HG03280 (cell line): ENCODE measurements around the gene CRYM.
"Not testable (repeated sequence)": the region's sequence is repeated elsewhere in the genome, so short reads cannot be mapped to it uniquely, and the experiment has no call there.

Source experiments
- ATAC-seq: cut with Tn5 transposase; IDR thresholded peaks from one replicate; pipeline ENCODE4 v1.9.1; 2021; ENCODE audit warnings: mild to moderate bottlenecking, moderate library complexity; ENCODE audit not compliant: unreplicated experiment

Gene CRYM

DNA sequence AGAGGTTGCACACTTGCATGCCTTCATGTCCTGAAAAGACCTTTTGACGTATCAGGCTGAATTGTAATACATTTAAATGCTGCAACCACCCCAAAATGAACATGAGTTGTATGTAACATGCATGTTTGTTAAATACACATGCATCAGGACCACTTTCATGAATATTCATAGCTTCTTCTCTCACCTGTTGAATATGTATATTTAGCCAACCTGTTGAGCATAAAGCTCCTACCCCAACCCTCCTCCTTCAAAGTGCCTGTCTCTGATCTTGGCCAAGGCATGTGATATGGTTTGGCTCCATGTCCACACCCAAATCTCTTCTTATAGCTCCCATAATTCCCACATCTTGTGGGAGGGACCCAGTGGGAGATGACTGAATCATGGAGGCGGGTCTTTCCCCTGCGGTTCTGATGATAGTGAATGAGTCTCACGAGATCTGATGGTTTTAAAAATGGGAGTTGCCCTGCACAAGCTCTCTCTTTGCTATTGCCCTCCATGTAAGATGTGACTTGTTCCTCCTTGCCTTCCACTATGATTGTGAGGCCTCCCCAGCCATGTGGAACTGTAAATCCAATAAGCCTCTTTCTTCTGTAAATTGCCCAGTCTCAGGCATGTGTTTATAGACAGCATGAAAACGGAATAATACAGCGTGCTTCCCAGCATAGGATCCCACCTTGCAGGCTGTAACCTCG is 3.8 kb upstream of the CRYM start:
- ATAC-seq, result no peak

DNA sequence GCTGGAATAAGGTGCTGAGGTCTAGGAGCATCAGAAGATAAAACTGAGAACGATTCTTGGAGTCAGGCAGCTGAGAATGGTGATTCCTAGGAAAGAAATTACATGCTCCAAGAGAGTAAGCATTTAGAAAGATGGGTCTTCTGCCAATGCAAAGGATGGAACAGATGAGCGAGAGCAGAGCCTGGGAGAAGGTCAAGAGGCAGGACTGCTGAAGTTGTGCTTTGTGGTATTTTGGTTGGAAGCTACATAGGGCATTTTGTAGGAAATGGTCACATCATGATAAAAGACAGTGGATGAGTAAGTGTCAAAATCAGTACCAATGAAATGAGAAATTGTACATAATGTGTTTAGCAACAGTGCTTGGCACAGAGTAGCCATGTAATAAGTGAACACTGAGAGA is 1.4 kb upstream of the CRYM start:
- ATAC-seq, result no peak

DNA sequence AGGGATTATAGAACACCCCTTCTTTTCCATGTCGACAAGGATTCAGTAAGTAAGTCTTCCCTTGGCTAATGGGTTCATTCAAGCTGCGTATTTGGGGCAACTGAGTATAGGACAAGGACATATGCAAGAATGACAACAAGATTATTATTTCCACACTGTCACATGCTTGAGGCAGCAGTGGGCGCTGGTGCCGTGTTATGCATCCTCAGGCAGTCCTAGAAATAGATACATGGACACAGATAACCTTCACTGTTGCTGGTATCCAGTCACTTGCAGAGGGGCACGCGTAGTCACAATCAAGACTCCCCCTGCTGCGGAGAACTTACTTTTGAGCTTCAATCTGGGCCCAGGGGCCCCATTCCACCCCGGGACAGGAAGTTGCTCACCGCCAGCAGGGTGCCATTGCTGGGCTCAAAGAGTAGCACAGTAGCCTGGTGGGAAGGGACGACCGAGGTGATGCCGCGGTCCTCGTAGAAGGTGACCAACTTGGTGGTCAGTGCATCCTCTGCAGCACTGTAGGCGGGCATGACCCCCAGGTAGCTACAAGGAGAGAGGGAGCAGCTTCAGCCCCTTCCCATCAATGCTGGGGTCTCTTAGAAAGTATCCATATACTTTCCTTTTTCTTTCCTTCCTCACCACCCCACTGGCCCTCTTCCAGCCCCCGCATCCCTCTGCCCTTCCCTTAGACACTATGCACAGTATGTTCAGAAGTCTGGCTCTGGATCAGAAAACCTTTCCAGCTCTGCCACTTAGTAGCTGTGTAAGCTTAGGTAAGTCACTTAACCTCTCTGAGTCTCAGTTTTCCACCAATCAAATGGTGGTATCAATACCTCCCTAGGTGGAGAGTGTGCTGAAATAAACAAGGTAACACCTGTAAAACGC is 804 bp downstream of the CRYM start:
- no peak for ATAC-seq

DNA sequence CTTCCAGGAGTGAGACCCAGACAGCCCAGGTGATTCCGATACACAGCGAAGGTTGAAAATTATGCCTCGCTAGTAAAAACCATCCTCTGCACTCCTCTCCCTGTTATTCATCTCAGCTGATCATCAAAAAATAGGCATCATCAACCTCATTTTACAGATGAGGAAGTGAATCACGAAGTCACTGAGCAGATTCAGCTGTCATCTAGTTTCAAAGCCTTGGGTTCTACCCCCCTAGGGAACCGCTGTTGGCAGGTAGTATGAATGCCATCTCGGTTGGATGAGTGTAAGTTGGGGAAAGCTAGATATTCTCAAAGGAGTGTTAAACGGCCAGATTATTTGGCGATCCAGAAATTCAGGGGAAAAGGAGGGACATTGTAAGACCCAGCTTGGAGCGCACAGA is 2.0 kb downstream of the CRYM start:
- ATAC-seq, result no peak

DNA sequence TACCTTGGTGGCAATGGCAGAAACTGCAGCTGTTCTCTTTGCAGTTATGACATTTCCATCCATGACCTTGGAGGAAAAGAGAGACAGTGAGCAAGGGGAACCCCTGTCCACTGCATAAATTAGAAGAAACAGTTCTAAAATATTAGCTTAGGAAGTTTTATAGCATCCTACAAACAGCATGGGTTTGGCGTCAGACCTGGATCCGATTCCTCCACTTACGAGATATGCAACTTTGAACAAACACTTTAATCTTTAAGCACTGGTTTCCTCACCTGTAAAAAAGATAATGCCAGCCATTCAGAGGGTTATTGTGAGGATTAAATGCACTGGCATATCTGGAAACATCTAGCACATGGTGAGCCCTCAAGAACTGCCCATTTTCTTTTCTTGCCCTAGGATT is 2.6 kb downstream of the CRYM start:
- no peak for ATAC-seq

DNA sequence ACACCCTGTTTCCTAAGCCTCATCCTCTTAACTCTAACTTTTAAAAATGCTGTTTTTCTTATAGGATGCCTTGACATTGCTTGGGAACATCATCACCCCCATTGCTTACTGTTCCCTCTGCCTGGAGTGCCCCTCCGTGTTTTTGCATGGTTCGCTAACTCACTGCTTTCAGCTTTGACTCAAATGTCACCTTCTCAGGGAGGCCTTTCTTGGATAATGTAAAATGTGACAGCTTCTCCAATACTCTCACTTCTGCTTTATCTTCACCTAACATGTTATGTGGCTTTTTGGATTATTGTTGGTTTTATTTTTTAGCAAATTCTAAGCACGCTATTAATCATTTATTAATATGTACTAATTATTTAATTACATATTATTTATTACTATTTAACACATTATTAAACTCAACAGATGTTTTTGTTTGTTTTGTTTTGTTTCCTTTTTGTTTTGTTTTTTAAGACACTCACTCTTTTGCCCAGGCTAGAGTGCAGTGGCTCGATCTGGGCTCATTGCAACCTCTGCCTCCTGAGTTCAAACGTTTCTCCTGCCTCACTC is 3.8 kb downstream of the CRYM start:
- ATAC-seq, result no peak

DNA sequence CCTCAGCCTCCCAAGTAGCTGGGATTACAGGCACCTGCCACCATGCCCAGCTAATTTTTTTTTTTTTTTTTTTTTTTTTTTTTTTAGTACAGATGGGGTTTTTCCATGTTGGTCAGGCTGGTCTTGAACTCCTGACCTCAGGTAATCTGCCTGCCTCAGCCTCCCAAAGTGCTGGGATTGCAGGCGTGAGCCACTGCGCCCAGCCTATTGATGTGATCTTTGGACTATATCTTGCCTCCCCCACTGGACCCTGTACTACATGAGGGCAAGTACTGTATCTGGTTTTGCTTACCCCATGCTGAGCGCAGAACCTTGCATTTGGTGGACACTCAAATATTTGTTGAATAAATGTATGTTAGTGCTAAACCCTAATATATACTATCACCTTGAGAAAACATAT is 5.3 kb downstream of the CRYM start:
- ATAC-seq, result not testable (repeated sequence)

DNA sequence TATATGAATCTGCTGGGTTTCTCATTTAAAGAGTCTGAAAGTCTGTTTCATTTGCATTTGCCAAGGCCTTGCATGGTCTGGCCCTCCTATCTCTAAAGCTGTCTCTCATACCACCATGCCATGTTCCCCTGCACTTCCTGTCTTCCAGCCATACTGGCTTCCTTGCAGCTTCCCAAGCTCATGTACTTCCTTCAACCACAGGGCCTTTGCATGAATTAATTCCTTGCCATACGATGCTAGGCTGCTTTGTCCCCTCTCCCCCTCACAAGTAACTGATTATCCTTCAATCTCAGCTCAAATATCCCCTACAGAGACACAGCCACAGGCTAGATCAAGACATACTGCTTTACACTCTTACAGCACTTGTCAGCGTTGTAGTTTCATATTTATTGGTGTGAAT is 5.8 kb downstream of the CRYM start:
- no peak for ATAC-seq

DNA sequence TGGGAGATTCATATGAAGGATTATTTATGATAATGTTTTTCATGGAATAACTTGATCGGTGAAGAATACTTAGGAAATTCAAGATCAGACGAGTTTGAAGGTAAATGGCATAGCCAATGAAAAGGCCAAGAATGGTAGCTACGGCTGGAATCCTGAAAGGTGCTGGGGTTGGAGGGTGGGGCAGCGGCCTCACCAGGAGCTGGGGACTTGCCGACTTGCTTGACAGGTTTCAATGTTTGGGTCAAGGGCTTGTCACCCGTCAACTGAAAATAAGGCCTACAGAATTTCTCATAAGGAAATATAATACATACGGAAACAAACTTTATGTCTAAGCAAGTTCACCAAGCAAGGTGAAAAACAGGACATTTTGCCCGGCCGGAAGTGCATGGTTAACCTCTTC is 9.9 kb downstream of the CRYM start:
- ATAC-seq, result no peak

DNA sequence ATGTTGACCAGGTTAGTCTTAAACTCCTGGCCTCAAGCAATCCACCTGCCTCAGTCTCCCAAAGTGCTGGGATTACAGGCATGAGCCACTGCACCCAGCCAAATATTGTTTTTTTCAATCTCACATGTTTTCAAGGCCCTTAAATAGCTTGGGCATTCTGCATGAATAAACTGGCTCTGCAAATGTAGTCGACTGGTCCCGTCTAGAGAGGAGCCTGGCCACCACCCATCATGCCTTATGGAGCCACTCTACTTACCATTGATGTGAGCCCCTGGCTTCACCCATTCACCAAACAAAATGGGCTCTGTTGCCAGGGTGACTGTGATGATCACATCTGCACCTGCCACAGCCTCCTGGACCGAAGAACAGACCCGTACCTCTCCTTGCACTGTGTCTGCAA is 10.8 kb downstream of the CRYM start:
- ATAC-seq, result no peak

DNA sequence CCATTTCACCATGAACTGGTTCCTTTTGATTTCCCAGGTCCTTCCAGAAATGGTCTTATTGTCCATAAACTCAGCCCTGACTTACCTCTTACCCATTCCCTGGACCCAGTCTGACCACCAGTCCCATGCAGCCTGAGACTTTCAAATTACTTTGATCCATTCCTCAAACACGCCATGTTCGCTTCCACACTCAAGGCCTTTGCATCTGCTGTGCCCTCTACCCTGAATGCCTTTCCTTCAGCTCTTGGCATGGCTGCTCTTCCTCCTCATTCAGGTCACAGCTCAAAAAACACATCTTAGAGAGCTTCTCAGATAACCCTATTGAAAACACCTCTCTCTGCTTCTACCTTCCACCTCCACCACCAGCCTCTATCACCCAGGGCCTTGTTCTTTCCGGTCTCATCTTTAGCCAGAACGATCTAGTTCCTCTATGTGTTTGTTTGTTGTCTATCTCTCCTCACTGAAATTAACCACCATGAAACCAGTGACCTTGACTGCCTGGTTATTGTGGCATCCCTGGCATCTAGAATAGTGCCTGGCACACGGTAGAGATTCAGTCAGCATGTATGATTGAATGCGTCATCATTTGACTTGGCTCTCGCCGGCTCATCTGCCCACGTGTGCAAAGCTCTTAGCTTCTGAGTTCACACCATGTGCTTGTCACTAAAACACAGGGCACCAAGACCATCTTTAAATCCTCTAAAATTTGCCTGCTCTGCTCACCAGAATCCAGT is 12.8 kb downstream of the CRYM start:
- no peak for ATAC-seq

DNA sequence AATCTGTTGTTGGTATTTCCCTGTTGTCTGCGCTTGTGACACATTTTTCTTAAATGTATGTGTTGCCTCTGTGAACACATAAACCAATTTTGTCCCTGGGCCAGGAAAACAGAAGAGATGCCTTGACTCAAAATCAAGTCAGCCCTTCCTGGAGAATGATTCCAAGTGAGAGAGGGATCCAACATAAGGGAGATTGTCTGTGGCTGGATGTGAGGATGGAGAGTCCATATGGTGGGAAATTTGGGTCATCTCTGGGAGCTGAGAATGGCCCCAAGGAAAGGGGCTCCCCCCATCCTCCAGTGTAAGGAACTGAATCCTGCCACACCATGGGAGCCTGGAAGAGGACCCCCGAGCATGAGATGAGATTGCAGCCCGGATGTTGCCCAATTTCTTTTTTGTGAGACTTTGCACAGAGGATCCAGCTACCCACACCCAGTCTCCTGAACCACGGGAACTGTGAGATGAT is 13.5 kb downstream of the CRYM start:
- no peak for ATAC-seq

DNA sequence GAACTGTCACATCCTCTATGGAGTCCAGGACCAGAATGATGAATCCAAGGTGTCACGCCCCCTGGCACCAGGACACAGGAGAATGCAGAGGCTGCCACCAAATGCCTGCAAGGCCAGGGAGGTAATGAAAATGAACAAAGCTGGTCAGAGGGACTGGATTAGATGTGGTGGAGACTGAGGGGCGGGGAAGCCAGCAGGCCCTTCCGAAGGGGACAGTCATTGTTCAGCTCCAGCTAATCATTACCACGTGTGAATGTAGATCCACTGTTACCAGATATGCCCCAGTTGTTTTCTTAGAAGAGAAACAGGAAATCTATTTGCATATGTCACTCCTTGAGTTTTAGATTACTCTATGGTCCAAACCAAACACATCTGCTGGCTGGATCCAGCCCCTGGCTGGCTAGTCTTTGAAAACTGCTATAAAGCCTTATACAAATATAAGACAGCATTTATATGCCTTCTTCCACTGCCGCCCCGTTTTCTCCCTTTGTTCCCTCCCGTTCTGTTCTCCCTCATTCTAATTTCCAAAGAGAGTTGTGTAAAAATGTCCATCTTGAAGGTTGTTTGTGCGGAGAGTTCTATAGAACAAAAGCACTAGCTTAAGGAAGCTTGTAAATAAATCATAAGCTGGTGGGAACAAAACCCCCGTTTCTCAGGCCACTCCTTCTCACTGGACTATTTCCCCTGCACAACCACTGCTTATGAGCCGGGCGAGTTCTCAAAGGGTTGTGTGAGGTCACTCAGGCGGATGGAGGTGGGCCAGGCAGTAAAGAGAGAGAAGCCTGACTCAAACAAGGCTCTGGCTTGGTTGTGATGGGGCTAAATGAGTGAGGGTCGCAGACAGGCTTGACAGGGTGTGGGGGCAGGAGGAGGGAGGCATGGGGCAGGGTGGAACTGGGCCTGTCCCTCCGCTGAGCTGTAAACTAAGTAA is 14.2 kb downstream of the CRYM start:
- ATAC-seq, result no peak

DNA sequence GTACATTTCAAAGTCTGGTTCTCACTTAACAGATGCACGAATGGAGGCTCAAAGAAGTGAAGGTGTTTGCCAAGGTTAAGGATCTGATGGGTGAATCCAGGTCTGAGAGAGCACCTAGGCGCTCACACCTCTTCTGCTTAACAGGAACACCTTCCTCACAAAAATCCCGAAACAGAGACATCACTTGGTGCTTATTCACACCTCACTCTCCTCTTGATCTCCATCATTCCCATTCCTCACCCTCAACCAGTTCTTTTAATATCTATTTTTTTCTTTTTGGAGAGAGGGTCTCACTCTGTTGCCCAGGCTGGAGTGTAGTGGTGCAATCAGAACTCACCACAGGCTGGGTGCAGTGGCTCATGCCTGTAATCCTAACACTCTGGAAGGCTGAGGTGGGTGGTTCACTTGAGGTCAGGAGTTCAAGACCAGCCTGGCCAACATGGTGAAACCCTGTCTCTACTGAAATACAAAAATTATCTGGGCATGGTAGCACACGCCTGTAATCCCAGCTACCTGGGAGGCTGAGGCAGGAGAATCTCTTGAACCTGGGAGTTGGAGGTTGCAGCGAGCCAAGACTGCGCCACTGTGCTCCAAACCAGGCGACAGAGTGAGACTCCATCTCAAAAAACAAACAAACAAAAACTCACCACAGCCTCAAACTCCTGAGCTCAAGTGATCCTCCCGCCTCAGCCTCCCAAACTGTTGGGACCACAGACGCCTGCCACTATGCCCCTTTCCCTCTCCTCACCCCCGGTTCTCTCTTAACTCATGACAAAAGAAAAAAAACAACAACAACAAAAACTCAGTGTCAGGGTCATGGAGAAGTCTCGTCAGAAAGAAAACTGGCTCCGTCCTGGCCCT is 15.1 kb downstream of the CRYM start:
- ATAC-seq, result no peak

DNA sequence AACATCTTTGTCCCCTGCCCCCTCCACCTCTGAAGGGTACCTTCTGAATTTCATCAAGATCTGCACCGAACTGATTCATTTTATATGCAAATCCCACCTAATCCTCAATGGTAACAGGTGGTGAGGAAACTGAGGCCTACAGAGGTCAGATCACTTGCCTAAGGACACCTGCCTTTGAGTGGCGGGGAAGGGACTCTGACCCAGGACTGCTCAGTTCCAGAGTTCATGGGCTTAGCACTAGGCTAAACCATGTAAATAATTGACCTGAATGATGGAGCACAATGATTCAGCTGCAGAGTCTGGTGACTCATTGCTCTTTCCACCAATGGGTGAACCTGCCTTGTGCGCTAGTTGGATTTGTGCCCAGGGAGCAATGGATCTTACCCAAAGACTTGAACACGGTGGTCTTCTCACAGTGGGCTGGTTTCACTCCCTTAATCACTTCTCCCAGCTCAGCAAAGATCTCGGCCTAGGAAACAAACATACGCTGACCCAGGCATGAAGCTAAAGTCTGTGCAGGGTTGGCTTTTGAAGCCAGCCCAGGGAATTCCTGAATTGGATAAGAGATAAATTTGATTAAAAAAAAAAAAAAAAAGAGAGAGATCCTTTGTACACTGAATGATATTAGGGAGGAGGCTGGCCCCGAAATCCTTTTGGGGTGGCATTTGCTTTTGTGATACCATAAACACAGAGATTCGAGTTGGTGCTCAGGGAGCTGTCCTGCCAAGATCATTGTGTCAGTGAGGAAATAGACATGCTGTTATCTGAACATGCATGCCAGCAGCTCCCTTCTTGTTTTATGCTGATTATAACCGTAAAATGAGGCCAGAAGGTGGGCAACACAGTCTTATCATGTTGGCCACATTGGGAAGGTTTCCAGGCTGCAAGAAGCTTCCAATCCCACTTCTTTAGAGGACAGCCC is 17.0 kb downstream of the CRYM start:
- no peak for ATAC-seq

DNA sequence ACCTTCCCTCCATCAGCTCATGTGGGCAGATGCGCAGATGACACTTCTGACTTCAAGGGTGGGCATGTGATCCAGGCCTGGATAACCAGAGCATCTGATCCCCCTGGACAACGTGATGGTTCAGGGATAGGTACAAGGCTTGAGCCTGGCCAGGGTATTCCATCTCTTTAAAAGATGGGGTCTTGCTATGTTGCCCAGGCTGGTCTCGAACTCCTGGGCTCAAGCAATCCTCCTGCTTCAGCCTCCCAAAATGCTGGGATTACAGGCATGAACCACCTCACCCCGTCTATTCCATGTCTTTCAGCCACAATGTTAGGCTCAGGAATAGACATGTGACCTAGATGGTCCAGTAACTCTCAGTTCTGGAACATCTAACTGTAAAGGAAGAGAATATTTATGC is 20.8 kb downstream of the CRYM start:
- no peak for ATAC-seq

DNA sequence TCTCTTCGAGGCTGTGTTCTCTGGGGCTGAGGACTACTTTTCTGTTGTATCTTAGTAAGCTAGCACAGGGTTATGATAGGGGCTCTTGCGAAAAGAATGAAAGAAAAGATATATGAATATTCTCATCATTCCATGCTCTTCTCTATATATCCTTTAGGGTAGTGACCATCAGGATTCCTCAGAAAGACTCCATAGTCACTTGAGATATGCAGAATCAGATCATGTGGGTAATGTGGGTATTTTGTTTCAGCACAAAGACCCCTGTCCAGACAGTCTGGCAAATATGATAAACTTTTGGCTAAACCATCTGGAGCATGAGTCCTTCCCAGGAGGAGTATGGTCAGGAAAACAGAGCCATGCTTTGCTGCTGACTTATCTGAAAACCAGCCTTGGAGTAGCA is 21.5 kb downstream of the CRYM start:
- no peak for ATAC-seq

DNA sequence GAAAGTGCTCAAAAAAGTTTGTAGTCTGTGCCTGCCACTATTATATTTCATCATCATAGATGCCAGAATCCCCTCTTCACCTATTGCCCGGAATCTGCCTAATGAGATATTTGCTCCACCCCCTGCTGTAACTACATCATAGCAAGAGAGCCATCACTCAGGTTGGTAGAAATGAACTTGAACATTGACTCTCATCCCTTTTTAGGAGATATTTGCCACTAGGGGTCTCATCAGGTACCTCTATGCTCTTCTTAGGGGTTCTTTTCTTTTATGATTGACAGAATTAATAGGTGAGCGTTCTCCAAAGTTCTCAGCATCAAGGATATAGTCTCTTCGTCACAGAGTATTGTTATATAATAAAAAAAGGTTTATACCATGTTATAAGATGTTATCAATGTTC is 24.6 kb downstream of the CRYM start:
- no peak for ATAC-seq
